Mesothelial cell of epicardium (in vitro differentiated cells): Measurements from ENCODE around the gene GRID1. TPM values are rescaled to one million over a fixed set of nuclear protein-coding genes. Genes with fewer than 3 reads are reported as not detected.
"Not testable (repeated sequence)": the region's sequence is repeated elsewhere in the genome, so short reads cannot be mapped to it uniquely, and the experiment has no call there.

Experiments
- DNase-seq, 2 experiments: peaks; one replicate each; pipeline ENCODE4 v3.0.0; 2021; ENCODE audit warnings: low spot score in 2 of 2; ENCODE audit not compliant: unreplicated experiment in 2 of 2
- H3K27ac Mint-ChIP-seq: 2 replicates; pipeline ENCODE4 v1.8.0; 2021; ENCODE audit warnings: mixed read lengths
- H3K27me3 Mint-ChIP-seq: 2 replicates; pipeline ENCODE4 v1.8.0; 2021; ENCODE audit warnings: low read depth, mixed read lengths
- H3K36me3 Mint-ChIP-seq: 2 replicates; pipeline ENCODE4 v1.8.0; 2021; ENCODE audit warnings: mixed read lengths
- H3K4me1 Mint-ChIP-seq: 2 replicates; pipeline ENCODE4 v1.8.0; 2021; ENCODE audit warnings: mixed read lengths
- H3K4me3 Mint-ChIP-seq: 2 replicates; pipeline ENCODE4 v1.8.0; 2021; ENCODE audit warnings: mild to moderate bottlenecking, moderate library complexity, mixed read lengths
- H3K9me3 Mint-ChIP-seq: 2 replicates; pipeline ENCODE4 v1.8.0; 2021; ENCODE audit warnings: mixed read lengths
- total RNA-seq: library from RNA; stranded (reverse); gene quantifications from 3 replicates; pipeline ENCODE4 v1.2.1, GENCODE V29; 2021
- TF ChIP-seq, protein P1 (sequence below): fragments of 200-600 bp; sonication (generic); IDR thresholded peaks from one replicate; pipeline ENCODE4 v1.5.0; 2021; ENCODE audit warnings: antibody characterized with exemption; ENCODE audit not compliant: unreplicated experiment

GRID1 gene
- total RNA-seq, 1 donor from 2014 or later = 0.22 TPM

- Mint-ChIP-seq H3K4me1 (no peaks in the 10 kb centered on the region), H3K27ac (no peak overlapping the region), H3K9me3 (peaks cover 12% of the 10 kb centered on the region), H3K27me3 (peaks cover 6% of the 10 kb centered on the region), H3K4me3 (no peak overlapping the region), H3K36me3 (no peaks in the 10 kb centered on the region)
- no peak for DNase-seq
- TF ChIP-seq, protein P1, sequence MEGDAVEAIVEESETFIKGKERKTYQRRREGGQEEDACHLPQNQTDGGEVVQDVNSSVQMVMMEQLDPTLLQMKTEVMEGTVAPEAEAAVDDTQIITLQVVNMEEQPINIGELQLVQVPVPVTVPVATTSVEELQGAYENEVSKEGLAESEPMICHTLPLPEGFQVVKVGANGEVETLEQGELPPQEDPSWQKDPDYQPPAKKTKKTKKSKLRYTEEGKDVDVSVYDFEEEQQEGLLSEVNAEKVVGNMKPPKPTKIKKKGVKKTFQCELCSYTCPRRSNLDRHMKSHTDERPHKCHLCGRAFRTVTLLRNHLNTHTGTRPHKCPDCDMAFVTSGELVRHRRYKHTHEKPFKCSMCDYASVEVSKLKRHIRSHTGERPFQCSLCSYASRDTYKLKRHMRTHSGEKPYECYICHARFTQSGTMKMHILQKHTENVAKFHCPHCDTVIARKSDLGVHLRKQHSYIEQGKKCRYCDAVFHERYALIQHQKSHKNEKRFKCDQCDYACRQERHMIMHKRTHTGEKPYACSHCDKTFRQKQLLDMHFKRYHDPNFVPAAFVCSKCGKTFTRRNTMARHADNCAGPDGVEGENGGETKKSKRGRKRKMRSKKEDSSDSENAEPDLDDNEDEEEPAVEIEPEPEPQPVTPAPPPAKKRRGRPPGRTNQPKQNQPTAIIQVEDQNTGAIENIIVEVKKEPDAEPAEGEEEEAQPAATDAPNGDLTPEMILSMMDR = no peak
Measured at GRCh38 chr10:86242761-86243160, 123.8 kb downstream of the GRID1 start.

GRCh38 chr10:86238089-86238488 lies 128.5 kb downstream of the GRID1 start:
- DNase-seq, H3K4me3 Mint-ChIP-seq, H3K27ac Mint-ChIP-seq, H3K4me1 Mint-ChIP-seq, H3K27me3 Mint-ChIP-seq, H3K36me3 Mint-ChIP-seq: not testable (repeated sequence)
- H3K9me3 Mint-ChIP-seq = peaks cover 26% of the 10 kb centered on the region

DNA sequence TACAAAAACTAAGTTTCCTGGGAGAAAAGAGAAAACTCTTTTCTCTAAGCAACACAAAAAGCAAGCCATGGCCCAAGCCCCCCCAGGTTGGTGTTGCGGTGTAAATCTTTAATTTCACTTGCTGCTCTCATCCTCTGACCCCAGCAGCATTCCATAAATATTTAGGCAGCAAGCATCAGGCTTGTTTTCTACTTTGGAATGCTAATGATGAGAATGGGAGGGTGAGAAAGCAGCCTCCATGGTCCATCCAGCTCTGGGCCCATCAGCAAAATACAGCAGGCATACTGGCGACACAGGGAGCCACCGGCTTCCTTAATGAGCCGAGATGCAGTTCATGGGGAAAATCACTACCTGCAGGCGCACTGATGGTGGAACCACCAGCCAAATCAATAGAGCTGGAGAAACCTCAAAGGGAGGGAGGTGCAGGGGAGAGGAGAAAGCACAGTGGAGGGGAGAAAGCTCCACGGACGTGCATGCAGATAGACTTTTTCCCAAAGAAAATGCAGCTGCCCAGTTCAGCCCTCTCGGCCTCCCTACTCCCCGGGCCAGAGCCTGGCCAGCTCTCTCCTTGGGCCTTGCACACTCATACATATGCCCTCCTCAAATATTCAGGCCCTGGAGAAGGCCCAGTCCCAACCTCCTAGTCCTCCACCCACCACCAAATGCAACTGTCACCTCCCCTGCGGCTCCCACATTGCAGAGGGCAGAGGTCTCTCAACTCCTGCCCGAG lies 131.9 kb downstream of the GRID1 start:
- Mint-ChIP-seq H3K36me3 (no peaks in the 10 kb centered on the region), H3K9me3 (peaks cover 26% of the 10 kb centered on the region), H3K4me1 (peaks cover 7% of the 10 kb centered on the region), H3K4me3 (no peak overlapping the region), H3K27me3 (no peaks in the 10 kb centered on the region), H3K27ac (no peak overlapping the region)
- TF ChIP-seq, protein P1 = no peak
- no peak for DNase-seq

DNA sequence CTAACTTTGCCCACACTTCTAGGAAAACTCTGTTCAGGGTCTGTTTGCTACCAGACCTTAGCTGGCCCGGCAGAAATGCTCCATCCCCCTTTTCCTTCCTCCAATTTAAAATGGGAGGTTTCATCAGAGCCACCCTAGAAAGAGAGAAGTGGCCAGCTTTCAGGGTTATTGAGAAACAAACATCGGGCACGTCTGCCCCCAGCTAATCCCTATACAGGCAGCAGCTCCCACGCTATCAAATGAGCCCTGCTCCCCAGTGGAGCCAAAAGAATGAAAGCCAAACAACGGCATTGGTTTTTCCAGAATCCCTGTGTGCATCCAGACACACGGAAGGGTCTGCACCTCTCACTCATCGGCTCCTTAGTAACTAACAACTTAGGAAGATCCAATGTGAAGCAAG lies 132.5 kb downstream of the GRID1 start:
- TF ChIP-seq, protein P1 = no peak
- no peak overlapping the region for H3K4me3 Mint-ChIP-seq
- H3K36me3 Mint-ChIP-seq = no peaks in the 10 kb centered on the region
- no peak for DNase-seq
- no peak overlapping the region for H3K27ac Mint-ChIP-seq
- peaks cover 7% of the 10 kb centered on the region for H3K4me1 Mint-ChIP-seq
- H3K9me3 Mint-ChIP-seq = peaks cover 20% of the 10 kb centered on the region
- no peaks in the 10 kb centered on the region for H3K27me3 Mint-ChIP-seq

- Mint-ChIP-seq H3K4me3 (no peak overlapping the region), H3K9me3 (peaks cover 17% of the 10 kb centered on the region), H3K27ac (no peak overlapping the region), H3K36me3 (no peaks in the 10 kb centered on the region), H3K27me3 (no peaks in the 10 kb centered on the region), H3K4me1 (peaks cover 7% of the 10 kb centered on the region)
- DNase-seq = no peak
- TF ChIP-seq, protein P1 = no peak
Measured at GRCh38 chr10:86233131-86233530, 133.5 kb downstream of the GRID1 start.

DNA sequence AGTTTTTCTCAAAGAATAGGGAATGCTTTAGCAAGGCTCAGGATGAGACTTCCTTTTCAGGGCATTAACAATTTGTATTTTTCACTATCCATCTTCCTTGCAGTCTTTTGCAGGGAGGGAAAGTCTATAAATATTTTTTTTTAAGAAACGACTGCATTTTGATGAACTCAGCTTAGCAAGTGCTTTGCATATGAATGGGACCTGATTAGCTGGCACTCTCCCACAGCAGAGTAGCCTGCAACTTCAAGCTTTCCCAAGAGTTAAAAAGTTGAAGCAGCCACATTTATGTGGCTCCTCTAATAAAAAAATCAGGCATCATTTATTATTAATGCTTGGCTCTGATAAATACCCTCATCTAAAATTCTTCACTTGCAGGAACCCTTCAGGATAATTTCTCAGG lies 134.0 kb downstream of the GRID1 start:
- H3K27me3 Mint-ChIP-seq = no peaks in the 10 kb centered on the region
- H3K4me1 Mint-ChIP-seq = peaks cover 7% of the 10 kb centered on the region
- no peak overlapping the region for H3K27ac Mint-ChIP-seq
- H3K4me3 Mint-ChIP-seq = no peak overlapping the region
- DNase-seq = no peak
- peaks cover 13% of the 10 kb centered on the region for H3K9me3 Mint-ChIP-seq
- no peaks in the 10 kb centered on the region for H3K36me3 Mint-ChIP-seq
- TF ChIP-seq, protein P1 = no peak
